Endothelial cell of umbilical vein (primary cell): ENCODE results near the gene AGT. TPM values are rescaled to one million over a fixed set of nuclear protein-coding genes. Genes with fewer than 3 reads are reported as not detected.
A peak's percentile ranks its signal among the peaks of the same experiment; 100 is the strongest.

ENCODE experiments used
- BruUV-seq: library from RNA; stranded (reverse); fragments of 400-500 nt; replicated peaks from 2 replicates; lab custom pipeline; 2021; lab: Mats Ljungman, UMichigan
- CTCF ChIA-PET: fragments of 300-600, 350-600 bp; sonication (Branson Sonifier 250); formaldehyde crosslinking; loops from one replicate; lab custom pipeline; 2021; ENCODE audit warnings: antibody characterized with exemption, inconsistent platforms; lab: Charles Lee
- POLR2A ChIA-PET: fragments of 300-600, 350-600 bp; sonication (Branson Sonifier 250); formaldehyde crosslinking; loops from one replicate; lab custom pipeline; 2021; ENCODE audit warnings: antibody characterized with exemption, inconsistent platforms; lab: Charles Lee
- DNase-seq: peaks from one replicate; pipeline ENCODE4 v3.0.0-alpha.2; 2011; ENCODE audit warnings: low read depth, low spot score
- FAIRE-seq: peaks from 2 replicates; lab custom pipeline; 2011; peaks lifted over from hg19 to GRCh38; lab: Jason Lieb, UNC
- H2AFZ ChIP-seq: 2 replicates; pipeline ENCODE4 v1.6.0; 2012; ENCODE audit warnings: low read depth, low read length, control low read depth, inconsistent platforms
- H3K27ac ChIP-seq: 2 replicates; pipeline ENCODE4 v1.5.1; 2011; ENCODE audit warnings: low read depth, mild to moderate bottlenecking, control low read depth, low read length, moderate library complexity; ENCODE audit not compliant: insufficient read depth
- H3K27me3 ChIP-seq, 2 experiments: 2 replicates each; pipeline versions ENCODE4 v1.6.0 to v1.6.1; 2011; ENCODE audit warnings: low read length in 2 of 2, mixed read lengths in 1 of 2; ENCODE audit not compliant: control insufficient read depth in 2 of 2, insufficient read depth in 2 of 2
- H3K36me3 ChIP-seq, 2 experiments: 2 replicates in 1 of 2; 3 replicates in 1 of 2; pipeline ENCODE4 v1.5.1; 2011; ENCODE audit warnings: low read length in 2 of 2, mild to moderate bottlenecking in 1 of 2, moderate library complexity in 1 of 2; ENCODE audit not compliant: control insufficient read depth in 2 of 2, insufficient read depth in 2 of 2; ENCODE audit errors: extremely low read depth in 1 of 2
- H3K4me1 ChIP-seq: 3 replicates; pipeline ENCODE4 v1.5.1; 2011; ENCODE audit warnings: mild to moderate bottlenecking, low read length; ENCODE audit not compliant: control insufficient read depth, insufficient read depth; ENCODE audit errors: extremely low read depth
- H3K4me2 ChIP-seq: 2 replicates; pipeline ENCODE4 v1.6.1; 2011; ENCODE audit warnings: low read length, control low read depth, mixed read lengths; ENCODE audit not compliant: insufficient read depth
- H3K4me3 ChIP-seq, 3 experiments: fragments of 200-600 bp in 1 of 3; sonication (generic), shearing (Covaris generic) in 1 of 3; replicated peaks in 1 of 3; 2 replicates each; pipeline ENCODE4 v1.5.1; 2011 to 2016; ENCODE audit warnings: control low read depth in 3 of 3, low read length in 3 of 3, mild to moderate bottlenecking in 2 of 3, inconsistent platforms in 1 of 3, low read depth in 1 of 3, moderate library complexity in 1 of 3; ENCODE audit not compliant: insufficient read depth in 1 of 3
- H3K79me2 ChIP-seq: 2 replicates; pipeline ENCODE4 v1.6.0; 2012; ENCODE audit warnings: low read length, inconsistent platforms; ENCODE audit not compliant: control insufficient read depth, insufficient read depth
- H3K9ac ChIP-seq: replicated peaks from 2 replicates; pipeline ENCODE3; 2011; ENCODE audit warnings: low read length, control low read depth; ENCODE audit not compliant: insufficient read depth; ENCODE audit errors: extremely low read depth
- H3K9me1 ChIP-seq: replicated peaks from 3 replicates; pipeline ENCODE4 v1.6.0; 2011; ENCODE audit warnings: mild to moderate bottlenecking, low read length; ENCODE audit not compliant: control insufficient read depth, insufficient read depth; ENCODE audit errors: extremely low read depth
- H3K9me3 ChIP-seq: replicated peaks from 2 replicates; pipeline ENCODE4 v1.5.1; 2012; ENCODE audit warnings: low read length, inconsistent platforms; ENCODE audit not compliant: control insufficient read depth, insufficient read depth
- H4K20me1 ChIP-seq: replicated peaks from 2 replicates; pipeline ENCODE3; 2011; ENCODE audit warnings: mild to moderate bottlenecking, low read length; ENCODE audit not compliant: control insufficient read depth, insufficient read depth; ENCODE audit errors: extremely low read depth
- CTCF ChIP-seq, 2 donors: IDR thresholded peaks; 1 replicate in 1 of 2; 2 replicates in 1 of 2; pipeline ENCODE4 v1.5.1; 2011; ENCODE audit warnings: low read length in 2 of 2, mild to moderate bottlenecking in 2 of 2, moderate library complexity in 2 of 2, control low read depth in 1 of 2, inconsistent platforms in 1 of 2, low read depth in 1 of 2; ENCODE audit not compliant: insufficient read depth in 1 of 2; ENCODE audit errors: extremely low read depth in 1 of 2
- EZH2 ChIP-seq: IDR thresholded peaks from 2 replicates; pipeline ENCODE4 v1.6.1; 2012; ENCODE audit warnings: borderline replicate concordance, low read depth, mild to moderate bottlenecking, moderate library complexity, low read length, inconsistent platforms; ENCODE audit not compliant: severe bottlenecking
- FOS ChIP-seq: IDR thresholded peaks from 2 replicates; pipeline ENCODE4 v1.6.1; 2011; ENCODE audit warnings: mild to moderate bottlenecking, low read length, moderate library complexity, borderline replicate concordance; ENCODE audit not compliant: insufficient read depth
- GATA2 ChIP-seq: IDR thresholded peaks from 2 replicates; pipeline ENCODE4 v1.7.0; 2011; ENCODE audit warnings: low read depth, mild to moderate bottlenecking, moderate library complexity, mixed read lengths, low read length; ENCODE audit not compliant: insufficient read length, insufficient read depth
- JUN ChIP-seq: IDR thresholded peaks from 2 replicates; pipeline ENCODE4 v1.6.1; 2011; ENCODE audit warnings: borderline replicate concordance, low read depth; ENCODE audit not compliant: insufficient read length, insufficient read depth
- MAX ChIP-seq: IDR thresholded peaks from 2 replicates; pipeline ENCODE4 v1.6.1; 2011; ENCODE audit not compliant: insufficient read depth, insufficient read length
- MYC ChIP-seq: IDR thresholded peaks from one replicate; pipeline ENCODE4 v1.6.1; 2011; ENCODE audit warnings: mild to moderate bottlenecking, low read depth, low read length
- POLR2A ChIP-seq: IDR thresholded peaks from 2 replicates; pipeline ENCODE4 v1.6.1; 2012; ENCODE audit warnings: low read depth, mild to moderate bottlenecking, control low read depth, low read length
- POLR2AphosphoS5 ChIP-seq: IDR thresholded peaks from 2 replicates; pipeline ENCODE4 v1.6.1; 2012; ENCODE audit warnings: low read depth, mild to moderate bottlenecking, control low read depth, low read length, moderate library complexity; ENCODE audit not compliant: insufficient read depth
- dilution Hi-C: fragments of 300-500 bp; cut with MboI; formaldehyde crosslinking; loops from one replicate; pipeline ENCODE4 v1.15.0; 2019; ENCODE audit warnings: low sequenced_read_pairs; ENCODE audit not compliant: extremely low pct_ligation_motif_present
- intact Hi-C: fragments of 100-400 bp; cut with micrococcal nuclease; formaldehyde crosslinking; loops from one replicate; pipeline ENCODE4 v1.10.0; 2022
- polyA plus RNA-seq, 4 experiments: library from polyadenylated mRNA; depleted of rRNA in 3 of 4; stranded (reverse) in 3 of 4; unstranded in 1 of 4; fragments of >200 nt; gene quantifications; 2 replicates each; pipeline versions ENCODE4 v1.2.1 to v1.2.3, GENCODE V29; 2011 to 2012; ENCODE audit warnings: missing spikeins in 1 of 4
- total RNA-seq: library from RNA; stranded (reverse); gene quantifications from 2 replicates; pipeline ENCODE4 v1.2.3, GENCODE V29; 2021

AGT gene
- total and polyA plus RNA-seq, 2 donors (not counting 3 experiments of a cell fraction or from before 2014, with no cell fraction given): not detected

GRCh38 chr1:230753586-230754251 is 39.8 kb upstream of the AGT start:
- H3K79me2 ChIP-seq: no peaks in the 10 kb centered on the region
- no peak overlapping the region for H3K9ac ChIP-seq
- BruUV-seq: no TSS peak
- H3K4me2 ChIP-seq: no peak overlapping the region
- H3K4me1 ChIP-seq: no peaks in the 10 kb centered on the region
- ChIA-PET POLR2A (no interaction called here), CTCF (interaction anchor here (1.3 kb wide), 2 partner anchors 11 to 34 kb away, joined by 3 read pairs; no protein-coding TSS in a partner anchor)
- H3K4me3 ChIP-seq: peak overlapping the region in 1 of 3 experiments; percentile 7
- TF ChIP-seq GATA2 (no peak), JUN (no peak), CTCF (IDR thresholded peaks at IDR 0.05; ENCODE audit: extremely low read depth in 1 of 2, insufficient read depth in 1 of 2, low read depth in 1 of 2, low read length in 2 of 2) (no peak), MYC (no peak), MAX (no peak), POLR2A (no peak), EZH2 (no peak), POLR2AphosphoS5 (no peak), FOS (no peak)
- FAIRE-seq: no peak
- no peaks in the 10 kb centered on the region for H4K20me1 ChIP-seq
- intact Hi-C loops: loop anchor here (1.0 to 2.0 kb wide), 2 partner anchors 111 to 225 kb away; partner anchors contain the start of genes COG2 and TTC13
- no peaks in the 10 kb centered on the region for H3K36me3 ChIP-seq
- H3K9me1 ChIP-seq: no peaks in the 10 kb centered on the region
- H3K27me3 ChIP-seq: no peaks in the 10 kb centered on the region
- dilution Hi-C loops: no loop called here
- peak overlapping the region; percentile 75 for H2AFZ ChIP-seq
- H3K9me3 ChIP-seq: no peaks in the 10 kb centered on the region
- peak; percentile 41 for DNase-seq
- no peak overlapping the region for H3K27ac ChIP-seq
